Heart left ventricle (tissue), 16 donors: ENCODE data around the gene NDUFAB1. TPM values are rescaled to one million over a fixed set of nuclear protein-coding genes. Genes with fewer than 3 reads are reported as not detected.
A peak's percentile ranks its signal among the peaks of the same experiment; 100 is the strongest.

Source experiments
- ATAC-seq, 4 donors: fragments of 200-7000 bp; cut with Tn5 transposase; one replicate each; pipeline ENCODE4 v1.9.1; 2020 to 2022; ENCODE audit warnings: moderate library complexity in 4 of 4, mild to moderate bottlenecking in 3 of 4, moderate number of reproducible peaks in 1 of 4
- DNase-seq, 5 donors: peaks; one replicate each; pipeline ENCODE4 v3.0.0-alpha.2; 2020
- H3K27ac ChIP-seq, 12 donors: fragments of 200-600 bp; sonication (generic) in 4 of 12; one replicate each; pipeline versions ENCODE4 v1.5.0 to v1.8.0; 2016 to 2022; ENCODE audit warnings: mild to moderate bottlenecking in 2 of 12
- H3K27me3 ChIP-seq, 9 donors: fragments of 200-600 bp; sonication (generic) in 2 of 9; one replicate each; pipeline versions ENCODE4 v1.5.1 to v1.8.0; 2016 to 2022; ENCODE audit warnings: mild to moderate bottlenecking in 3 of 9
- H3K36me3 ChIP-seq, 9 donors: fragments of 200-600 bp; sonication (generic) in 2 of 9; one replicate each; pipeline versions ENCODE4 v1.5.0 to v1.8.0; 2018 to 2022; ENCODE audit warnings: mild to moderate bottlenecking in 2 of 9
- H3K4me1 ChIP-seq, 12 donors: fragments of 200-600 bp; sonication (generic) in 4 of 12; one replicate each; pipeline versions ENCODE4 v1.5.0 to v1.8.0; 2016 to 2022; ENCODE audit warnings: mild to moderate bottlenecking in 3 of 12
- H3K4me3 ChIP-seq, 12 donors: fragments of 200-600 bp; sonication (generic) in 4 of 12; one replicate each; pipeline versions ENCODE4 v1.5.0 to v1.8.0; 2017 to 2022; ENCODE audit warnings: mild to moderate bottlenecking in 9 of 12, moderate library complexity in 4 of 12
- H3K9me3 ChIP-seq, 12 donors: fragments of 200-600 bp; sonication (generic) in 4 of 12; one replicate each; pipeline versions ENCODE4 v1.5.0 to v1.8.0; 2016 to 2022; ENCODE audit warnings: mild to moderate bottlenecking in 1 of 12
- CTCF ChIP-seq, 12 donors: fragments of 200-600 bp; sonication (generic) in 4 of 12; IDR thresholded peaks; one replicate each; pipeline versions ENCODE4 v1.5.0 to v1.8.0; 2018 to 2022; ENCODE audit warnings: antibody characterized with exemption in 12 of 12, mild to moderate bottlenecking in 5 of 12
- POLR2A ChIP-seq, 2 donors: fragments of 450-650 bp; IDR thresholded peaks; one replicate each; pipeline ENCODE4 v1.6.1; 2017; ENCODE audit warnings: antibody characterized with exemption in 2 of 2, mild to moderate bottlenecking in 2 of 2, moderate library complexity in 2 of 2
- WGBS, 4 donors: extraction: QIAGEN DNeasy Blood & Tissue Kit in 2 of 4; methylation state at CpG; one replicate each; pipeline versions ENCODE4 v1.1.5 to v1.1.7; 2013 to 2018; 5-methylcytosine and 5-hydroxymethylcytosine counted together
- intact Hi-C, 10 donors: fragments of 100-400 bp; cut with DNase I; formaldehyde crosslinking; loops; one replicate each; pipeline versions ENCODE4 v1.11.1 to v1.14.2; 2022
- long read RNA-seq, 3 donors: library from polyadenylated mRNA; unstranded; transcript quantifications; one replicate each; pipeline ENCODE4 v2.0.0, GENCODE V29; 2020 to 2021
- polyA plus RNA-seq, 2 donors: library from polyadenylated mRNA; stranded (reverse); fragments of 200-250 nt; gene quantifications; one replicate each; pipeline ENCODE4 v1.2.3, GENCODE V29; 2013
- total RNA-seq, 9 donors: library from RNA; depleted of rRNA in 2 of 9; stranded (reverse); fragments of >200 nt in 2 of 9; fragmentation: NEBNext Ultra II Directional in 3 of 9; extraction: Animal tissue kit (Norgen Biotek cat#: 25700) in 3 of 9; gene quantifications; one replicate each; pipeline versions ENCODE4 v1.1.0 to v1.2.4, GENCODE V29; 2016 to 2023
- donor health status: ischemic (EF 13 %, LVEDD 7.1; RV severe dilation, severe dysfunction).
- donor health status: healthy with polysubstance abuse.
- donor health status: DM: no; HTN: yes; CAD: no.
- donor health status: DM: no; HTN: no; CAD: no.
- donor health status: ischemic (EF 25% LVEDD 6.9; RV normal size, moderate dysfunction).
- donor health status: ischemic (EF 25% LVEDD 5.7; RV mildly dilated, moderate dysfunction).
- donor health status: healthy.
- donor health status: DM: yes; HTN: yes; CAD: no.
- donor health status: ischemic (EF 35%, LVEDD 5.7; RV mildly dilated, moderate dysfunction).
- donor health status: nonischemic (EF 11% LVEDD 7.7; RV severe dilation, severe dysfunction).
- donor health status: DM: yes; HTN: yes; CAD: no.
- donor health status: PGD.
- donor health status: ischemic (EF 29% LVEDD 5.4; RV normal size, mild dysfunction).
- donor health status: nonischemic (EF 23%, LVEDD 6.1; RV moderate dilation, normal function).

Gene NDUFAB1
- total RNA-seq (100 to 1,000 TPM; 298 to 896 (median 409) TPM), polyA plus RNA-seq (100 to 1,000 TPM; 582 to 605 TPM)
- long read RNA-seq, donor 1, transcript NDUFAB1-201 (5 exons, 717 nt) = major isoform, 324 of 335 reads
- long read RNA-seq, donor 1, partial matches to known transcripts = 7 of 335 reads
- long read RNA-seq, donor 1, other reads (novel, unspliced or antisense) = 3 of 335 reads
- long read RNA-seq, donor 2, transcript NDUFAB1-201 (5 exons, 717 nt) = major isoform, 130 of 133 reads
- long read RNA-seq, donor 2, partial matches to known transcripts = 2 of 133 reads
- long read RNA-seq, donor 2, other reads (novel, unspliced or antisense) = 1 of 133 reads
- long read RNA-seq, donor 3, transcript NDUFAB1-201 (5 exons, 717 nt) = major isoform, 170 of 175 reads
- long read RNA-seq, donor 3, partial matches to known transcripts = 3 of 175 reads
- long read RNA-seq, donor 3, other reads (novel, unspliced or antisense) = 2 of 175 reads

GRCh38 chr16:23595951-23596720, at the start of gene NDUFAB1:
Gene NDUFAB1, minus strand, starts transcription at chr16:23596316. Its CDS starts 26 bp downstream, at chr16:23596290.
- DNase-seq = peak; percentile 90 to 95 (median 93)
- WGBS, 4 donors = 2 to 7% (median 2%) methylated on average over 24 to 67 of the region's 67 CpGs
- H3K9me3 ChIP-seq = no peaks in the 10 kb centered on the region
- peak; percentile 93 to 97 (median 96) for ATAC-seq
- intact Hi-C loops = loop anchor here in 9 of 10 donors (1.0 to 5.0 kb wide), 5 partner anchors 39 to 89 kb away; partner anchors contain the start of genes EARS2 (in 9 of the 9), UBFD1 (in 9 of the 9), DCTN5 (in 1 of the 9) and PALB2 (in 1 of the 9)
- H3K4me3 ChIP-seq = peak within 1 kb of the TSS; percentile 67 to 100 (median 93)
- peaks cover 2 to 47% (median 25%) of the 10 kb centered on the region in 12 donors for H3K4me1 ChIP-seq
- peak within 1 kb of the TSS; percentile 82 to 97 (median 88) for H3K27ac ChIP-seq
- no peaks in the 10 kb centered on the region for H3K27me3 ChIP-seq
- TF ChIP-seq POLR2A (IDR thresholded peaks at IDR 0.05) = peak in 1 of 2 donors; percentile 55
- peak; percentile 99 to 100 (median 100) for TF ChIP-seq CTCF (IDR thresholded peaks at IDR 0.05)
- peaks cover 0 to 38% (median 31%) of the 10 kb centered on the region in 9 donors for H3K36me3 ChIP-seq

- ATAC-seq = no peak
- peak overlapping the region; percentile 67 to 99 (median 88) for H3K4me3 ChIP-seq
- peaks cover 0 to 55% (median 48%) of the 10 kb centered on the region in 9 donors for H3K36me3 ChIP-seq
- TF ChIP-seq CTCF (IDR thresholded peaks at IDR 0.05) = no peak
- no peaks in the 10 kb centered on the region for H3K27me3 ChIP-seq
- no peaks in the 10 kb centered on the region for H3K9me3 ChIP-seq
- intact Hi-C loops = loop anchor here in 1 of 10 donors (5.0 kb wide), 1 partner anchor 85 kb away; the partner anchor contains the start of genes EARS2 and UBFD1
- peaks cover 0 to 31% (median 20%) of the 10 kb centered on the region in 12 donors for H3K4me1 ChIP-seq
- H3K27ac ChIP-seq = peak overlapping the region in 2 of 12 donors; percentile 82 to 84
- 71 to 79% (median 75%) methylated on average over 14 of the region's 14 CpGs for WGBS, 4 donors
- DNase-seq = no peak
These were observed 46.2 kb upstream of the NDUFAB1 start for GRCh38 chr16:23642246-23642774.

GRCh38 chr16:23640931-23641765, 45.0 kb upstream of the NDUFAB1 start, which contains the start of the genes DCTN5 and PALB2:
Gene DCTN5, plus strand, starts transcription at chr16:23641466. Its CDS starts 77 bp downstream, at chr16:23641543.
Gene PALB2, minus strand, starts transcription at chr16:23641310. Its CDS starts 153 bp downstream, at chr16:23641157.
- DNase-seq (peak; percentile 93 to 96 (median 96)), ATAC-seq (peak; percentile 99 to 100 (median 100))
- Histone ChIP-seq H3K9me3 (no peaks in the 10 kb centered on the region), H3K4me1 (peaks cover 0 to 31% (median 20%) of the 10 kb centered on the region in 12 donors), H3K4me3 (peak within 1 kb of the TSS; percentile 67 to 99 (median 88)), H3K27me3 (no peaks in the 10 kb centered on the region), H3K36me3 (peaks cover 0 to 58% (median 51%) of the 10 kb centered on the region in 9 donors), H3K27ac (peak within 1 kb of the TSS; percentile 64 to 89 (median 83))
- peak in 1 of 2 donors; percentile 70 for TF ChIP-seq POLR2A (IDR thresholded peaks at IDR 0.05)
- peak in 1 of 12 donors; percentile 12 for TF ChIP-seq CTCF (IDR thresholded peaks at IDR 0.05)
- 0% methylated on average over 32 to 64 of the region's 64 CpGs for WGBS, 4 donors
- intact Hi-C loops = loop anchor here in 2 of 10 donors (2.0 to 5.0 kb wide), 2 partner anchors 44 to 84 kb away; partner anchors contain the start of genes EARS2 (in 1 of the 2), NDUFAB1 (in 1 of the 2) and UBFD1 (in 1 of the 2)
